GM21423 (cell line): ENCODE measurements around the gene GP9.

Source experiments
- ATAC-seq: cut with Tn5 transposase; IDR thresholded peaks from one replicate; pipeline ENCODE4 v1.9.1; 2021; ENCODE audit warnings: mild to moderate bottlenecking, moderate library complexity; ENCODE audit not compliant: unreplicated experiment

The GP9 gene

GRCh38 chr3:129027544-129027880 lies 33.1 kb upstream of the GP9 start:
- no peak for ATAC-seq

DNA sequence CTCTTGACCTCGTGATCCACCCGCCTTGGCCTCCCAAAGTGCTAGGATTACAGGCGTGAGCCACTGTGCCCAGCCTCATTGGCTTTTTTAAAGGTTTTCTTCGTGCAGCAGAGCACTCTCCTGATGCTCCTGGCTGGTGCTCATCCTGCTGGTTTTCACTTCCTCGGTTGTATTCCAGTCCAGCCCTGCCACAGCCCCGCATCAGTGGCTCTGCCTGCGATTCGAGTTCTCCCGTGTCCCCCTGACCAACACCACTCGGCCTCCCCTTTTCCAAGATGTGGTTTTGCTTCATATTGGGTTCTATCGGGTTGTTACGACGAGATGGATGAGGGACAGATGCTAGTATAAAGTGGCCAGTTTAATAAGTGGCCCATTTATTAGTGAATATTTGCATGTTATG lies 31.7 kb upstream of the GP9 start:
- ATAC-seq = no peak

GRCh38 chr3:129030611-129031010 lies 30.0 kb upstream of the GP9 start:
- ATAC-seq = no peak

GRCh38 chr3:129031476-129032215 lies 28.9 kb upstream of the GP9 start:
- ATAC-seq = no peak

DNA sequence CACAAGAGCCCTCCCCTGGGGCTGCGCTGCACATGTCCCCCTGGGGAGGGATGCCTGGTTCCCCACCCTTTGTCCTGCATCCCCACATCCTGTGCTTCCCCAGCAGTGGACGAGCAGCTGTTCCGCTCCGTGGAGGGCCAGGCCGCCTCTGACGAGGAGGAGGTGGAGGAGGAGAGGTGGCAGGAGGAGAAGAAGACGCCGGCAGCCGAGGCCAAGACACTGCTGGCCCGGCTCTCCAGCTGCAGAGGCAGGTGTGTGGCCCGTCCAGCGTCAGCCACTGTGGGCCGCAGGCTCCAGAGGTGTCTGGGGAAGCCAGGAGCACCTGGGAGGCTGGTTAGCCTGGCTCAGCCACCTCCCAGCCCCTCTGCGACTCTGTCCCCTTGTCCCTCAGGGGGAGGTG lies 27.9 kb upstream of the GP9 start:
- no peak for ATAC-seq

DNA sequence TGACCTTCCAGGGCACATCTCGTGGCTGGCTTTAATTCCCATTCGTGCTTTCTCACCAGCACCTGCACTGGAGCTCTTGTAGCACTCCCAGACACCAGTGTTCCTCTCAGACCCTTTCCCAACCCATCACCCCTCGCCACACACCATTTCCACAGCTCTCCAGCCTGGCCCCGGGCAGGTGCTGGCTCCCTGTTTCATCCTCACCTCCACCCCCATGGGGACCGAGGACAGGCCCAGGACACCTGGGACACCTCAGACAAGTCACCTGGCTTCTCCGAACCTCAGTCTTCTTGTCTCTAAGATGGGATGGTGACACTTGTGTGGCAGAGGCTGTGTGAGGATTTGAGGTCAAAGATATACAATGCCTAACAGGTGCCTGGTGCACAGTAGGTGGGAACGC lies 27.4 kb upstream of the GP9 start:
- no peak for ATAC-seq

GRCh38 chr3:129033633-129034321 lies 26.8 kb upstream of the GP9 start:
- no peak for ATAC-seq

GRCh38 chr3:129034642-129035041 lies 25.9 kb upstream of the GP9 start:
- ATAC-seq = no peak

DNA sequence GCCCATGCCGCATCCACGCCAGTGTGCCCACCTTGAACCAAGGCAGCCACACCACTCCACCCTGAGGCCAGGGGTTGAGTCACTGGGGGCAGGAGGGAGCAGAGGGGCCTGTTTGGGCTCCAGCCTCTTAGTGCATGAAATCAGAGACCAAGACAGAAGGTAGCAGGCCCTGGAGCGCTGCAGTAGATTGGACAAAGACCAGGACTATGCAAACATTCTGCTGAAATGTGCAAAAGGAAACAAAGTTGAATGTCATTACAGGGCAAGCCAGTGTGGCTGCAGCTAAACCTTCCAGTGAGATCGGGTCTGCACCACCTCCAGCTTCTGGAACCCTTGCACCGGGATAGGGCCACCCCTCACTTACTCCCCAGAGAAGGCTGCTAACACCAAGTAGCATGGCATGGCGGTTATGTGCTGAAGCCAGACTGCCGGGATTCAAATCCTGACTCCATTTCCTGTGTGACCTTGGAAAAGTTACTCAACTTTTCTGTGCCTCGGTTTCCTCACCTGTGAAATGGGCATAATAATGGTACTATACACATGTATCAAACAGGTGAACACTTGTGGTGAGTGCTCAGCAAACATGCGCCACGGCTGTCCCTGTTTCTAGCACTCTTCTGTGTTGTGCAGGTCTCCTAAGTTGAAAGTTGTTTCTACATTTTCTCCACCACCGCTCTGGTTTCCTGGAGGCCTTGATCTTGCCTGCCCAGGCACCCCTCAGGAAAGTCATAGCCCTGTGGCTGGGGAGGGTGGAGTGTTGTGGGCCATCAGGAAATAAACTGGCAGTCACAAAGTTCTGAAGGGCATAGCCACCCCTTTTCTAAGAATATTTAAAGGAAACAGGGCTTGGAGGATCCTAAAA lies 25.0 kb upstream of the GP9 start:
- ATAC-seq = no peak

DNA sequence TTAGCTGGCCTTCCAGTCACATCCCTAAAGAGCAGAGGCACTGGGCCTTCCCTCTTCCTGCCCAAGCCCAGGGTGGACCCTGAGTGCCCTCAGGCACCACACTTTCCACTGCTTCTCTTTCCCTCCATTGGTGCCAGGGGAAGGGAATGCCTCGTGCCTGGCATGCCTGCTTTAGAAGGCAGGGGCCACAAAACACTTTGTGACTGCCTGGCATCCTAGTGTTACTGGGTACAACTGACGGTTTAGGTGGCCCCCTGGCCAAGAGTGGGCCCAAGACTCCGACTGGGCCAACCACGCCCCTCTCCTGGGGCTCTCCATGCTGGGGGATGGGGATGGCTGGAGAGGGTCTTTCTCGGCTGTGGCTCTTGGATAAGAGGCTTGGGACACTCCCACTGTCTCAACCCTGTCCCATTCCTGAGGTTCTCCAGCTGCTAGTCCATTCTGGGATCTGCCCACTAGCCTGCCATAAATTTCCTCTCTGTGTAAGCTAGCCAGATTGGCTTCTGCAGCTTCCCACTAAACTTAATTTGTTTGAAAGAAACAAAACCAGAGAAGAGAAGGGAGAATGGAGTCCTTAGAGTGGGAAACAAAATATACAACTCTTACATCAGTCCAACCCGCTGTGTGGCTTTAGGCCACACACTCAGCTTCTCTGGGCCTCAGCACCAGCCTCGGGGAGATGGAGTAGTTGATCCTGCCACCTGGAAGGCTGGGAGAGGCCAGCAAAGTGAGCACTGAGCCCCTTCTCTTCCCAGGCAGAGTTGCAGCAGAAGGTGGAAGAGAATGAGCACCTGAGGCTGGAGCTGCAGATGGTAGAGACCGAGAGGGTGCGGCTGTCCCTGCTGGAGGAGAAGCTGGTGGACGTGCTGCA lies 24.1 kb upstream of the GP9 start:
- no peak for ATAC-seq

DNA sequence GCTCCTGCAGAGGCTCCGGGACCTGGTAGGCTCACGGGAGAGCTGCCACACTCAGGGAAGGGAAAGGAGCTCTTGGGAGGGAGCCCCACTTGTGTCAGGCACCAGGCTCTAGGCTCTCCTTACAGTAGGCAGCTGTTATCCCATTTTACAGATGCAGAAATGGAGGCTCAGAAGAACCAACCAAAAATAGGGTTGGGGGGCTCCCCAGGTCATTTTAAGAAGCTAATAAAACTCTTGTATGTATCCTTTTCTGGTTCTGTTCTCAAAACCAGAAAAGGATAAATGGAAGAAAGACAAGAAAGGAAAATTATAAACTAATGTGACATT lies 23.5 kb upstream of the GP9 start:
- ATAC-seq = no peak

DNA sequence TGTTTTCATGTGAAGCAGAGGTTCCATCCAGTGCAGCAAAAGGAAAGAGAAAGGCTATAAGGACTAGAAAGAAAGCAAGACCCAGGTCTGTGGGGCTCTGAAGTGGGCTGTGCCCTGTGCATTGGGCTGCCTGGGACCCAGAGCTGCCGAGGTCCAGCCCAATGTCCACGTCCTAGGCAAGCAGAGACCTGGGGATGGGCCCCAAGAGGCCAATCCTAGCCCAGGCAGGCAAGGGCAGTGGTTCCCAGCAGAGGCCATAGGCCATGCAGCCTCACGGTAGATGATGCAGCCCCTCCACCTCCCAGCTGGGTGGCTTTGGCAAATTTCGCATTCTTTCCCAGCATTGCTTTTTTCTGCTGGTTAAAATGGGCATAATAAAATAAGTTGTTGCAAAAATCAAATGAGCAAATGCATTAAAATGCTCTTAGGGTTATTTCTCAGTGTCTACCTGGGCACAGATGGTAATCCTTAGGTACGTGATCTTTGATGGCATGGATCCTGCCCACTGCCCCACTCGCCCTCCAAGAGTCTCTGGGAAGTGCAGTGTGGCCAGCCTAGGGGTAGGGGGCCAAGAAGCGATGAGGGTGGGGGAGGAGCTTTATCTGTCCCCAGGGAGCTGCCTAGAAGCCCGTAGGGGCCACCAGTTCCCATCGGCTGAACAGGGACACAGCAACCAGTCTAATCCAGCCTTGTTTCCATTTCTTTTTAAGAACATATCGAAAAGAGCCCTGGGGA lies 22.3 kb upstream of the GP9 start:
- ATAC-seq = no peak

GRCh38 chr3:129039271-129040038 lies 21.1 kb upstream of the GP9 start:
- no peak for ATAC-seq

- ATAC-seq = no peak
These were observed 20.6 kb upstream of the GP9 start for GRCh38 chr3:129040039-129040336.

- no peak for ATAC-seq
These were observed 19.8 kb upstream of the GP9 start for GRCh38 chr3:129040579-129041300.

DNA sequence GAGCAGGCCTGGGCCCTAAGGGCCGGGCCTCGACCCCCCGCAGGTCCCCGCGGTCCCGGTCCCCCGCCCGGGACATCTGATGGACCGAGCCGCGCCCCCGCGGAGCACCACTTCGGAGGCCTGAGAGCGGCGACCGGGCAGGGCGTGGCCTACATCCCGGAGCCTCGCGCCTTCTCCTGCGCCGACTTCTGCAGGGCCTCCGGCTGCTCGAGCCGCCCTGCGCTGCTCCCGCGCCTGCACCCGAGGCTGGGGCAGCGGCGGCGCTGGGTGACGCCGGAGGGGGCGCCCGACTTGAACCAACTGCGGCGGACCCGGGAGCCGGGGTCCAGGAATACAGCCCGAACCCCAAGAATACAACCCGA lies 14.9 kb upstream of the GP9 start:
- ATAC-seq = no peak

GRCh38 chr3:129046037-129046731 lies 14.4 kb upstream of the GP9 start:
- no peak for ATAC-seq

DNA sequence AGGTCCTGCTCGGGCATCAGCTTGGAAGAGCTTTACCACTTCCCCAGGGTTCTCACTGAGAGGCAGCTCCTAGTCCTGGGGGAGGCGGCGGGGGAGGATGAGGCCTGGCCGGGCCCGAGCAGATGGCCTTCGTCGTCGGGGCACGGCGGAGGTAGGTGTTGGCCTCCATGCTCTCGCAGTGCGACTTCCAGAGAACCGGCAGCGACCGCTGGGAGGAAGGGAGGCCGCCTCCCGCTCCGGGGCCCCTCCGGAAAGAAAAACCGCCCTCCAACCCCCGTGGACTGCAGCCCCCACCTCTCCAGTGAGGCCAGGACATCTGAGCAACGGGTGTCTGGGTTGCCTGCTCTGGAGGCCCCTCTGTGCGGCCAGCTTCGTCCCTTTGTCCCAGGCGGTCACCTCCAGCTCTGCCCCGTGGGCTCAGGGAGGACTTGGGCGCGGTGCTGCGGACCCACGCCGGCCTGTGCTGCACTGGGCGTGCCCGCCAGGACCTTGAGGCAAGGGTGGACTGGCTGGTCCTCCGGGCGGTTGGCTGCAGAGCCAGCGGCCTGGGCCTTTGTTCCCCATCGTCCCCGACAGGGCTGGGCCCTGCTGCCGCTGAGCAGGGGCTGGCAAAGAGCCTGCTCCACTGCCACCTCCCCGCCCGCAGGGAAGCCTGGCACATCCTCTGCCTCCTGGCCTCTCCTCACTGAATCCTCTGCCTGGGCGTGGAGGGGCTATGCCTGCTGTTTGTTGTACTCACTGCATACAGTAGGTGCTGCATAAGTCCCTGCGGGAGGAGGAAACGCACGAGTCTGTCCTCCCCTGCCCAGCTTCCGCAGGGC lies 13.6 kb upstream of the GP9 start:
- ATAC-seq = no peak
